ENCODE data around the gene LRRC8E.
"Not testable (repeated sequence)": the region's sequence is repeated elsewhere in the genome, so short reads cannot be mapped to it uniquely, and the experiment has no call there.

The LRRC8E gene

DNA sequence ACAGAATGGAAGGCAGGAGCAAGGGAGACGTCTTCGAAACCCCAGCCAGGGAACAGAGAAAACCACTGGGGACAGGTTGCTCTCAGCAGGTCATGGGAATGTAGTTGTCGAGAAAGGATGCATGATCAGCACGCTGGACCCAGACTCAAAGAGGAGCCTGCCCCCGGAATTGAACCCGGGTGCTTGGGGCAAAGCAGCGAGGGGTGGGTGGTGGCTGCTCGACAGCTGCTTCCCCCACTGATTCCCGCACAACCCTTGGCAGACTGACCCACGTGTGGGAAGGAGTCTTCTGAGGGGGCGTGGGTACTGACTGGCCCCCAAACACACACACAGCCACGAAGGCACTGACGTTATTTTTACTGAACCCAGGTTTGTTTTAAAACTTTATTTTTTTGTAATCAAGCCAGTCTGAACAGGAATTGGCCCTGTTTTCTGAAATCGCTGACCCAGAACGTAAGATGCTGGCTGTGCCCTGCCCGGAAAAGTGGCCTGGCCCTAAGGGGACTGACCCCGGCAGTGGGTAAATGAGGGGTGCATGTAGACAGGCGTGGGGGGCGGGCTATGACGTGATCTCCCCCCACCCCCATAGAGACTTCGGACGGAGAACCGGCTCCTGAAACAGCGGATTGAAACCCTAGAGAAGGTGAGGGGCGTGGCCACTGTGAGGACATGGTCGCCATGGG lies 32.7 kb upstream of the LRRC8E start:
- H3K27me3 ChIP-seq (ENCODE audit: control insufficient read depth in 2 of 2, insufficient read depth in 2 of 2, low read length in 2 of 2) = peaks cover 0 to 2% of the 10 kb centered on the region in 2 donors
- peaks cover 6 to 8% of the 10 kb centered on the region in 2 donors for H3K4me1 ChIP-seq (ENCODE audit: control insufficient read depth in 2 of 2, insufficient read depth in 2 of 2, low read length in 2 of 2)
- no peak overlapping the region for H3K27ac ChIP-seq (ENCODE audit: low read depth in 2 of 2, low read length in 2 of 2)
- no peak overlapping the region for H3K4me3 ChIP-seq (ENCODE audit: low read length in 2 of 2)
- no peak overlapping the region for H3K9ac ChIP-seq (ENCODE audit: low read depth in 1 of 2, low read length in 2 of 2)
- H3K9me3 ChIP-seq (ENCODE audit: control insufficient read depth in 2 of 2, low read length in 2 of 2) = no peaks in the 10 kb centered on the region
- no peaks in the 10 kb centered on the region for H3K36me3 ChIP-seq (ENCODE audit: control insufficient read depth in 2 of 2, insufficient read depth in 2 of 2, low read length in 2 of 2)

GRCh38 chr19:7856109-7856591 lies 32.2 kb upstream of the LRRC8E start:
- no peaks in the 10 kb centered on the region for H3K36me3 ChIP-seq (ENCODE audit: control insufficient read depth in 2 of 2, insufficient read depth in 2 of 2, low read length in 2 of 2)
- H3K27me3 ChIP-seq (ENCODE audit: control insufficient read depth in 2 of 2, insufficient read depth in 2 of 2, low read length in 2 of 2) = peaks cover 4 to 8% of the 10 kb centered on the region in 2 donors
- H3K27ac ChIP-seq (ENCODE audit: low read depth in 2 of 2, low read length in 2 of 2) = no peak overlapping the region
- H3K4me3 ChIP-seq (ENCODE audit: low read length in 2 of 2) = no peak overlapping the region
- H3K9me3 ChIP-seq (ENCODE audit: control insufficient read depth in 2 of 2, low read length in 2 of 2) = no peaks in the 10 kb centered on the region
- no peak overlapping the region for H3K9ac ChIP-seq (ENCODE audit: low read depth in 1 of 2, low read length in 2 of 2)
- H3K4me1 ChIP-seq (ENCODE audit: control insufficient read depth in 2 of 2, insufficient read depth in 2 of 2, low read length in 2 of 2) = peaks cover 6 to 8% of the 10 kb centered on the region in 2 donors

DNA sequence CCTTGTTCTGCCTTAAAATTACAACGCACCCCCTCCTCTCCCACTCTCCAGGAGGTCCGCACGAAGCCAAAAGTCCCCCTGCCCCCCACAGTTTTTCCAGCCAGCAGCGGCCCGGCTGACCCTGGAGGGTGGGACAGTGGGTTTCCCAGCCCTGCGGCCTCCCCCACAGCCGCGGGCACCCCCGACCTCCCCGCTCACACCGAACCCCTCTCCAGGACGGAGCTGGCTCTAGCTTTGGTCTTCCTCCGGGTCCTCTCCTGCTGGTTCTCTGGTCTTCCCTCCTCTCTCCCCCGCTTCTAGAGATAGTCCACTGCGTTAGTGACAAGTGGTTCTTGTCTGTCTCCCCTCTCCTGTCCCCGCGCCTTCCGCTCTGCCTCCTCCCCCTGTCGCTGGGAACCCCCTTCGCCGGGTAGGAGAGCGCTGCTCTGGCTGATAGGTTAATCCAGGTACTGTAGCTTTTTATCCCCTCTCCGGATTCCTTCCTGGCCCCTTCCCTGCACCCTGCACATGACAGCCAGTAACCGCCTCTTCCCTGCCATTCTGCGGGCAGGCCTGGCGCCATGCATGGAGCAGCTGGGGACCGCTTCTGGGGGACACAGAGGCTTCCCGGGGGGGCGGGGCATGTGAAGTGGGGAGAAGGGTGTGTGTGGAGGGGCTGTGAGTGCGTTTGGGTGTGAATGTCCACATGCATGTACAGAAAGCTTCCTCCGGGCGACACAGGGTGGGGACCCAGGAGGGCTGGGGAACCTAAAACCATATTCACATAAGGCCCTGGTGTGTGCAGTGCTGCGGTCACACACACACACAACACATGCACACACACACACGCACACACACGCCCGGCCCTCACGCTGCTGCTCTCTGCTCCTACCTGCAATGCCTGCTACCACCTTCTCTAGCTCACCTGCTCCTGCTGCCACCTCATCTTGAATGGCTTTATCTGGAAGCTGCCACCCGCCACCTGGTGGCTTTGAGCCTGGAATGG lies 31.3 kb upstream of the LRRC8E start:
- H3K36me3 ChIP-seq (ENCODE audit: control insufficient read depth in 2 of 2, insufficient read depth in 2 of 2, low read length in 2 of 2) = no peaks in the 10 kb centered on the region
- H3K9ac ChIP-seq (ENCODE audit: low read depth in 1 of 2, low read length in 2 of 2) = no peak overlapping the region
- no peak overlapping the region for H3K4me3 ChIP-seq (ENCODE audit: low read length in 2 of 2)
- no peaks in the 10 kb centered on the region for H3K9me3 ChIP-seq (ENCODE audit: control insufficient read depth in 2 of 2, low read length in 2 of 2)
- peaks cover 7 to 13% of the 10 kb centered on the region in 2 donors for H3K27me3 ChIP-seq (ENCODE audit: control insufficient read depth in 2 of 2, insufficient read depth in 2 of 2, low read length in 2 of 2)
- H3K27ac ChIP-seq (ENCODE audit: low read depth in 2 of 2, low read length in 2 of 2) = no peak overlapping the region
- peaks cover 10% of the 10 kb centered on the region in 2 donors for H3K4me1 ChIP-seq (ENCODE audit: control insufficient read depth in 2 of 2, insufficient read depth in 2 of 2, low read length in 2 of 2)

- no peaks in the 10 kb centered on the region for H3K36me3 ChIP-seq (ENCODE audit: control insufficient read depth in 2 of 2, insufficient read depth in 2 of 2, low read length in 2 of 2)
- H3K4me3 ChIP-seq (ENCODE audit: low read length in 2 of 2) = no peak overlapping the region
- no peak overlapping the region for H3K9ac ChIP-seq (ENCODE audit: low read depth in 1 of 2, low read length in 2 of 2)
- no peaks in the 10 kb centered on the region for H3K9me3 ChIP-seq (ENCODE audit: control insufficient read depth in 2 of 2, low read length in 2 of 2)
- peaks cover 7 to 16% of the 10 kb centered on the region in 2 donors for H3K27me3 ChIP-seq (ENCODE audit: control insufficient read depth in 2 of 2, insufficient read depth in 2 of 2, low read length in 2 of 2)
- no peak overlapping the region for H3K27ac ChIP-seq (ENCODE audit: low read depth in 2 of 2, low read length in 2 of 2)
- H3K4me1 ChIP-seq (ENCODE audit: control insufficient read depth in 2 of 2, insufficient read depth in 2 of 2, low read length in 2 of 2) = peaks cover 13% of the 10 kb centered on the region in 2 donors
These were observed 30.6 kb upstream of the LRRC8E start for GRCh38 chr19:7857727-7858108.

DNA sequence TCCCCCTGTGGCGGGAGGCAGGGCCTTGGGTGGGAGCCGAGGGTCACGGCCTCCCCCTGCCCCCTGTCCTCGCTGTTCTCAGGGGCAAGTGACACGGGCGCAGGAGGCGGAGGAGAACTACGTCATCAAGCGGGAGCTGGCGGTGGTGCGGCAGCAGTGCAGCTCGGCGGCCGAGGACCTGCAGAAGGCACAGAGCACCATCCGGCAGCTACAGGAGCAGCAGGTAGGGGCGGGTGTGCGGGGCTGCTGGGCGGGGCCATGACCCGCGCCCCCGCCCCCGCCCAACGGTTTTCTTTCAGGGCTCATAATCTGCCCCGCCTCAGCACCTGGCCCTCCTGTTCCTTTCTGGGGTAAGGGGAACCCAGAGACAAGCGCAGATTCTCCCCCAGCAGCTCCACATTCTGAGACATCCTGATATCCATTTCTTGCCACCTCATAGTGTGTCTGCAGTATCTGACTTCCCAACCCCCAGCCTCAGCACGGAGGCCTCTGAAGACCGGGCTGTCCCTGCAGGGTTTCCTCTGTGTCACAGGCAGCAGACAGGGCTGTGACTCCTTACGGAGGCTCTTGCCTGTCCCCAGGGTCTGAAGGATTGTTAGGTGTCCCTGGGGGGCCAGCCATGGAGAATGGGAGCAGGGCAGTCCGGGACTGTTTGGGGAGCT lies 30.1 kb upstream of the LRRC8E start:
- Histone ChIP-seq H3K36me3 (ENCODE audit: control insufficient read depth in 2 of 2, insufficient read depth in 2 of 2, low read length in 2 of 2) (no peaks in the 10 kb centered on the region), H3K27me3 (ENCODE audit: control insufficient read depth in 2 of 2, insufficient read depth in 2 of 2, low read length in 2 of 2) (peaks cover 7 to 18% of the 10 kb centered on the region in 2 donors), H3K4me1 (ENCODE audit: control insufficient read depth in 2 of 2, insufficient read depth in 2 of 2, low read length in 2 of 2) (peaks cover 10 to 13% of the 10 kb centered on the region in 2 donors), H3K9ac (ENCODE audit: low read depth in 1 of 2, low read length in 2 of 2) (no peak overlapping the region), H3K9me3 (ENCODE audit: control insufficient read depth in 2 of 2, low read length in 2 of 2) (no peaks in the 10 kb centered on the region), H3K4me3 (ENCODE audit: low read length in 2 of 2) (no peak overlapping the region), H3K27ac (ENCODE audit: low read depth in 2 of 2, low read length in 2 of 2) (no peak overlapping the region)

DNA sequence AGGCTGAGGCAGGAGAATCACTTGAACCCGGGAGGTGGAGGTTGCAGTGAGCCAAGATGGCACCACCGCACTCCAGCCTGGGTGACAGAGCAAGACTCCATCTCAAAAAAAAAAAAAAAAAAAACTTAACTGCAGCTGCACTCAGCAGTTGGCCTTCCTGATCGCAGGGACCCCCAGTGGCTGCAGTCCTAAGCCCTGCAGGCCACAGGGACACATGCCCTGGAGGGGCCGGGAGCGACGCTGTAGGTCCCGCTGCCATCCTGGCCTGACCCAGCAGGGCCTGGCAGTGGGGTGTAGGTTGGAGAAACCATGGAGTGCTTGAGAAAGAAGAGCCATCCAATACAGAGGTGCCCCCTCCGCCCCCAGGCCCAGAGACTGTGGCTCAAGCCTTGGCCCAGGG lies 29.2 kb upstream of the LRRC8E start:
- H3K36me3 ChIP-seq (ENCODE audit: control insufficient read depth in 2 of 2, insufficient read depth in 2 of 2, low read length in 2 of 2); H3K9me3 ChIP-seq (ENCODE audit: control insufficient read depth in 2 of 2, low read length in 2 of 2); H3K9ac ChIP-seq (ENCODE audit: low read depth in 1 of 2, low read length in 2 of 2); H3K4me3 ChIP-seq (ENCODE audit: low read length in 2 of 2); H3K27ac ChIP-seq (ENCODE audit: low read depth in 2 of 2, low read length in 2 of 2): not testable (repeated sequence)
- peaks cover 5 to 10% of the 10 kb centered on the region in 2 donors for H3K4me1 ChIP-seq (ENCODE audit: control insufficient read depth in 2 of 2, insufficient read depth in 2 of 2, low read length in 2 of 2)
- H3K27me3 ChIP-seq (ENCODE audit: control insufficient read depth in 2 of 2, insufficient read depth in 2 of 2, low read length in 2 of 2) = peaks cover 7 to 25% of the 10 kb centered on the region in 2 donors

GRCh38 chr19:7859831-7860713 lies 28.2 kb upstream of the LRRC8E start:
- Histone ChIP-seq H3K4me1 (ENCODE audit: control insufficient read depth in 2 of 2, insufficient read depth in 2 of 2, low read length in 2 of 2) (peaks cover 5 to 10% of the 10 kb centered on the region in 2 donors), H3K9ac (ENCODE audit: low read depth in 1 of 2, low read length in 2 of 2) (no peak overlapping the region), H3K4me3 (ENCODE audit: low read length in 2 of 2) (no peak overlapping the region), H3K27ac (ENCODE audit: low read depth in 2 of 2, low read length in 2 of 2) (no peak overlapping the region), H3K27me3 (ENCODE audit: control insufficient read depth in 2 of 2, insufficient read depth in 2 of 2, low read length in 2 of 2) (peaks cover 11 to 31% of the 10 kb centered on the region in 2 donors), H3K36me3 (ENCODE audit: control insufficient read depth in 2 of 2, insufficient read depth in 2 of 2, low read length in 2 of 2) (no peaks in the 10 kb centered on the region), H3K9me3 (ENCODE audit: control insufficient read depth in 2 of 2, low read length in 2 of 2) (no peaks in the 10 kb centered on the region)

DNA sequence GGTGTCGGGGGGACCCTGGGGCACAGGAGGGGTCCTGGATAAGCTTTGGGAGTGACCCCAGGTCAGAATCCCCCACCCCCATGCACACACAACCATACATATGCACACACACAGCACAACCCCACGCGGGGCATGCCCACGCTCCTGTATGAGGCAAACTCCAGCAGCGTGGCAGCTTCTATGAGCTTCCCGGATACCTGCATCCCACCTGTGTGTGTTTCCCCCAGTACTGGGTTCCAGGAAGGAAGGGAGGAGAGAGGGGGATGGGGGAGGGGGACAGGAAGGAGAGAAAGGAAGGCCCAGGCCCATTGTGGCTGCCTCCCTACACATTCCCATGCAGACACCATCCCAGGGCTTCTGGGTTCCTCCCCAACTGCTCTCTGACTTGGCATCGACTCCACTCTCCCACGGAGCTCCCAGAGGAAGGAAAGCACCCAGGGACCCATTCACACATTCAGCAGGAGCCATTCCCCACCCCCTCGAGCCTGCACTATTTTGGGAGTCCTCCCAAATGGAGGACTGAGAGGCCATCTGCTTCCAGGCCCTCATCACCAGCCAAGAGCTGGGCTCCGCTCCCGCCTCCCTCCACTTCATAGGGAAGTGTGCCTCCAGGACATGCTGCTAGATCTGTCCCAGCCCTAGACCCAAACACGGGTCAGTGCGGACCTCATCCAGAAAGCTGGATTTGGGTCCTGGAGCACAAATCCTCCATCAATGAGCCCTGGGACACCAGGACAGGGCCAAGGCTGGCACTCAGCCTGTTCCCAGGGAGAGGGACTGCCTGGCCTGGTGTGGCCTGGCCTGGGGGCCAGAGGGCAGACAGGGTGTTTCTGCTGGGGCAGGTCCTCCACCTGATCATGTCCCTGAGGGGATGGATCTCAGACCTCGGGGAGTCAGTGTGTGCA lies 27.3 kb upstream of the LRRC8E start:
- H3K36me3 ChIP-seq (ENCODE audit: control insufficient read depth in 2 of 2, insufficient read depth in 2 of 2, low read length in 2 of 2) = no peaks in the 10 kb centered on the region
- H3K4me1 ChIP-seq (ENCODE audit: control insufficient read depth in 2 of 2, insufficient read depth in 2 of 2, low read length in 2 of 2) = peaks cover 5 to 10% of the 10 kb centered on the region in 2 donors
- peaks cover 15 to 37% of the 10 kb centered on the region in 2 donors for H3K27me3 ChIP-seq (ENCODE audit: control insufficient read depth in 2 of 2, insufficient read depth in 2 of 2, low read length in 2 of 2)
- H3K4me3 ChIP-seq (ENCODE audit: low read length in 2 of 2) = no peak overlapping the region
- no peak overlapping the region for H3K9ac ChIP-seq (ENCODE audit: low read depth in 1 of 2, low read length in 2 of 2)
- H3K9me3 ChIP-seq (ENCODE audit: control insufficient read depth in 2 of 2, low read length in 2 of 2) = no peaks in the 10 kb centered on the region
- H3K27ac ChIP-seq (ENCODE audit: low read depth in 2 of 2, low read length in 2 of 2) = no peak overlapping the region
